ENCODE results near the gene PTGDR2. TPM values are rescaled to one million over a fixed set of nuclear protein-coding genes. Genes with fewer than 3 reads are reported as not detected.

Gene PTGDR2
- total and polyA plus RNA-seq, 4 donors: 0.08 to 7.1 (median 0.32) TPM

DNA sequence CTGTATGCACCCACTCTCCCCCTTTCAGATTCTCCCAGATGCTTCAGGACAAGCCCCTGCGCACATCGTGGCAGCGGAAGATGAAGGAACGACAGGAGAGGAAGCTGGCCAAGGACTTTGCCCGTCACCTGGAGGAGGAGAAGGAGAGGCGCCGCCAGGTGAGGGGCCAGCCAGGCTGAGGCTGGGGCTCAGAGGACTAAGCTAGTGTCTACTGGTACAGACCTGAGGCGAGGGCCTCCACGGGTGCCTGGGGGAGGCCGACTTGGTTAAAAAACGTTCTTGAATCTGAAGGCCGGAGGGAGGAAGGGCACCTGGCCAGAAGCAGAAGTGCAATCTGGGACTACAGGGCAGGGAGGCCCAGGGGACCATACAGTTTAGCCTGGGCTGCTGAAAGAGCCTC lies 7.9 kb downstream of the PTGDR2 start:
- Histone ChIP-seq H3K27me3 (ENCODE audit: control insufficient read depth in 4 of 4, insufficient read depth in 4 of 4, low read length in 3 of 4) (no peaks in the 10 kb centered on the region), H3K4me3 (ENCODE audit: low read depth in 1 of 3, low read length in 3 of 3) (no peak overlapping the region), H3K4me1 (ENCODE audit: control insufficient read depth in 4 of 4, insufficient read depth in 4 of 4, low read length in 3 of 4) (peaks cover 4 to 26% (median 22%) of the 10 kb centered on the region in 4 donors), H3K36me3 (ENCODE audit: control insufficient read depth in 4 of 4, insufficient read depth in 3 of 4, low read depth in 1 of 4, low read length in 3 of 4) (peaks cover 0 to 30% (median 2%) of the 10 kb centered on the region in 4 donors), H3K9ac (ENCODE audit: low read depth in 1 of 2, low read length in 2 of 2) (no peak overlapping the region), H3K9me3 (ENCODE audit: control insufficient read depth in 4 of 4, low read length in 3 of 4) (no peaks in the 10 kb centered on the region), H3K27ac (ENCODE audit: low read depth in 1 of 2, low read length in 2 of 2) (no peak overlapping the region)
- TF ChIP-seq, protein P1, sequence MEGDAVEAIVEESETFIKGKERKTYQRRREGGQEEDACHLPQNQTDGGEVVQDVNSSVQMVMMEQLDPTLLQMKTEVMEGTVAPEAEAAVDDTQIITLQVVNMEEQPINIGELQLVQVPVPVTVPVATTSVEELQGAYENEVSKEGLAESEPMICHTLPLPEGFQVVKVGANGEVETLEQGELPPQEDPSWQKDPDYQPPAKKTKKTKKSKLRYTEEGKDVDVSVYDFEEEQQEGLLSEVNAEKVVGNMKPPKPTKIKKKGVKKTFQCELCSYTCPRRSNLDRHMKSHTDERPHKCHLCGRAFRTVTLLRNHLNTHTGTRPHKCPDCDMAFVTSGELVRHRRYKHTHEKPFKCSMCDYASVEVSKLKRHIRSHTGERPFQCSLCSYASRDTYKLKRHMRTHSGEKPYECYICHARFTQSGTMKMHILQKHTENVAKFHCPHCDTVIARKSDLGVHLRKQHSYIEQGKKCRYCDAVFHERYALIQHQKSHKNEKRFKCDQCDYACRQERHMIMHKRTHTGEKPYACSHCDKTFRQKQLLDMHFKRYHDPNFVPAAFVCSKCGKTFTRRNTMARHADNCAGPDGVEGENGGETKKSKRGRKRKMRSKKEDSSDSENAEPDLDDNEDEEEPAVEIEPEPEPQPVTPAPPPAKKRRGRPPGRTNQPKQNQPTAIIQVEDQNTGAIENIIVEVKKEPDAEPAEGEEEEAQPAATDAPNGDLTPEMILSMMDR (IDR thresholded peaks at IDR 0.05; ENCODE audit: low read depth, low read length, missing input control): no peak
- TF ChIP-seq RXRA (IDR thresholded peaks at IDR 0.05): no peak
- TF ChIP-seq, protein P2, sequence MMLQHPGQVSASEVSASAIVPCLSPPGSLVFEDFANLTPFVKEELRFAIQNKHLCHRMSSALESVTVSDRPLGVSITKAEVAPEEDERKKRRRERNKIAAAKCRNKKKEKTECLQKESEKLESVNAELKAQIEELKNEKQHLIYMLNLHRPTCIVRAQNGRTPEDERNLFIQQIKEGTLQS (IDR thresholded peaks at IDR 0.05): no peak
- TF ChIP-seq YY1 (IDR thresholded peaks at IDR 0.05): no peak
- no peak for TF ChIP-seq NR2F2 (IDR thresholded peaks at IDR 0.05)
- TF ChIP-seq FOXA2 (IDR thresholded peaks at IDR 0.05): no peak
- TF ChIP-seq, protein P3, sequence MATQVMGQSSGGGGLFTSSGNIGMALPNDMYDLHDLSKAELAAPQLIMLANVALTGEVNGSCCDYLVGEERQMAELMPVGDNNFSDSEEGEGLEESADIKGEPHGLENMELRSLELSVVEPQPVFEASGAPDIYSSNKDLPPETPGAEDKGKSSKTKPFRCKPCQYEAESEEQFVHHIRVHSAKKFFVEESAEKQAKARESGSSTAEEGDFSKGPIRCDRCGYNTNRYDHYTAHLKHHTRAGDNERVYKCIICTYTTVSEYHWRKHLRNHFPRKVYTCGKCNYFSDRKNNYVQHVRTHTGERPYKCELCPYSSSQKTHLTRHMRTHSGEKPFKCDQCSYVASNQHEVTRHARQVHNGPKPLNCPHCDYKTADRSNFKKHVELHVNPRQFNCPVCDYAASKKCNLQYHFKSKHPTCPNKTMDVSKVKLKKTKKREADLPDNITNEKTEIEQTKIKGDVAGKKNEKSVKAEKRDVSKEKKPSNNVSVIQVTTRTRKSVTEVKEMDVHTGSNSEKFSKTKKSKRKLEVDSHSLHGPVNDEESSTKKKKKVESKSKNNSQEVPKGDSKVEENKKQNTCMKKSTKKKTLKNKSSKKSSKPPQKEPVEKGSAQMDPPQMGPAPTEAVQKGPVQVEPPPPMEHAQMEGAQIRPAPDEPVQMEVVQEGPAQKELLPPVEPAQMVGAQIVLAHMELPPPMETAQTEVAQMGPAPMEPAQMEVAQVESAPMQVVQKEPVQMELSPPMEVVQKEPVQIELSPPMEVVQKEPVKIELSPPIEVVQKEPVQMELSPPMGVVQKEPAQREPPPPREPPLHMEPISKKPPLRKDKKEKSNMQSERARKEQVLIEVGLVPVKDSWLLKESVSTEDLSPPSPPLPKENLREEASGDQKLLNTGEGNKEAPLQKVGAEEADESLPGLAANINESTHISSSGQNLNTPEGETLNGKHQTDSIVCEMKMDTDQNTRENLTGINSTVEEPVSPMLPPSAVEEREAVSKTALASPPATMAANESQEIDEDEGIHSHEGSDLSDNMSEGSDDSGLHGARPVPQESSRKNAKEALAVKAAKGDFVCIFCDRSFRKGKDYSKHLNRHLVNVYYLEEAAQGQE (IDR thresholded peaks at IDR 0.05): no peak
- TF ChIP-seq RAD21 (IDR thresholded peaks at IDR 0.05): no peak
- TF ChIP-seq SP1 (IDR thresholded peaks at IDR 0.05): no peak
- TF ChIP-seq TAF1 (conservative IDR thresholded peaks at IDR 0.05): no peak
- TF ChIP-seq HNF4G (IDR thresholded peaks at IDR 0.05): no peak
- TF ChIP-seq, protein P4, sequence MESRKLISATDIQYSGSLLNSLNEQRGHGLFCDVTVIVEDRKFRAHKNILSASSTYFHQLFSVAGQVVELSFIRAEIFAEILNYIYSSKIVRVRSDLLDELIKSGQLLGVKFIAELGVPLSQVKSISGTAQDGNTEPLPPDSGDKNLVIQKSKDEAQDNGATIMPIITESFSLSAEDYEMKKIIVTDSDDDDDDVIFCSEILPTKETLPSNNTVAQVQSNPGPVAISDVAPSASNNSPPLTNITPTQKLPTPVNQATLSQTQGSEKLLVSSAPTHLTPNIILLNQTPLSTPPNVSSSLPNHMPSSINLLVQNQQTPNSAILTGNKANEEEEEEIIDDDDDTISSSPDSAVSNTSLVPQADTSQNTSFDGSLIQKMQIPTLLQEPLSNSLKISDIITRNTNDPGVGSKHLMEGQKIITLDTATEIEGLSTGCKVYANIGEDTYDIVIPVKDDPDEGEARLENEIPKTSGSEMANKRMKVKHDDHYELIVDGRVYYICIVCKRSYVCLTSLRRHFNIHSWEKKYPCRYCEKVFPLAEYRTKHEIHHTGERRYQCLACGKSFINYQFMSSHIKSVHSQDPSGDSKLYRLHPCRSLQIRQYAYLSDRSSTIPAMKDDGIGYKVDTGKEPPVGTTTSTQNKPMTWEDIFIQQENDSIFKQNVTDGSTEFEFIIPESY (IDR thresholded peaks at IDR 0.05): no peak
- no peak for TF ChIP-seq EGR1 (IDR thresholded peaks at IDR 0.05; ENCODE audit: low read depth in 2 of 2)
- TF ChIP-seq, protein P5, sequence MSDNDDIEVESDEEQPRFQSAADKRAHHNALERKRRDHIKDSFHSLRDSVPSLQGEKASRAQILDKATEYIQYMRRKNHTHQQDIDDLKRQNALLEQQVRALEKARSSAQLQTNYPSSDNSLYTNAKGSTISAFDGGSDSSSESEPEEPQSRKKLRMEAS (IDR thresholded peaks at IDR 0.05): no peak
- no peak for TF ChIP-seq GABPA (IDR thresholded peaks at IDR 0.05 in 1 of 2, conservative IDR thresholded peaks at IDR 0.05 in 1 of 2)
- TF ChIP-seq JUND (IDR thresholded peaks at IDR 0.05): no peak
- TF ChIP-seq FOXA1 (IDR thresholded peaks at IDR 0.05): no peak
- TF ChIP-seq HNF4A (conservative IDR thresholded peaks at IDR 0.05): no peak
- no peak for DNase-seq (ENCODE audit: low spot score)
- WGBS: 93% methylated on average over 12 of the region's 12 CpGs

All from liver (tissue), 9 donors.